GM18505 (cell line): Measurements from ENCODE around the gene FANCE.

Experiments
- ATAC-seq: cut with Tn5 transposase; IDR thresholded peaks from one replicate; pipeline ENCODE4 v1.9.1; 2021; ENCODE audit not compliant: unreplicated experiment
- POLR2A ChIP-seq: IDR thresholded peaks from 4 replicates; pipeline ENCODE4 v1.6.1; 2011; ENCODE audit warnings: borderline replicate concordance; ENCODE audit not compliant: insufficient read depth, insufficient read length; ENCODE audit errors: extremely low read depth

Gene FANCE, protein sequence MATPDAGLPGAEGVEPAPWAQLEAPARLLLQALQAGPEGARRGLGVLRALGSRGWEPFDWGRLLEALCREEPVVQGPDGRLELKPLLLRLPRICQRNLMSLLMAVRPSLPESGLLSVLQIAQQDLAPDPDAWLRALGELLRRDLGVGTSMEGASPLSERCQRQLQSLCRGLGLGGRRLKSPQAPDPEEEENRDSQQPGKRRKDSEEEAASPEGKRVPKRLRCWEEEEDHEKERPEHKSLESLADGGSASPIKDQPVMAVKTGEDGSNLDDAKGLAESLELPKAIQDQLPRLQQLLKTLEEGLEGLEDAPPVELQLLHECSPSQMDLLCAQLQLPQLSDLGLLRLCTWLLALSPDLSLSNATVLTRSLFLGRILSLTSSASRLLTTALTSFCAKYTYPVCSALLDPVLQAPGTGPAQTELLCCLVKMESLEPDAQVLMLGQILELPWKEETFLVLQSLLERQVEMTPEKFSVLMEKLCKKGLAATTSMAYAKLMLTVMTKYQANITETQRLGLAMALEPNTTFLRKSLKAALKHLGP

DNA sequence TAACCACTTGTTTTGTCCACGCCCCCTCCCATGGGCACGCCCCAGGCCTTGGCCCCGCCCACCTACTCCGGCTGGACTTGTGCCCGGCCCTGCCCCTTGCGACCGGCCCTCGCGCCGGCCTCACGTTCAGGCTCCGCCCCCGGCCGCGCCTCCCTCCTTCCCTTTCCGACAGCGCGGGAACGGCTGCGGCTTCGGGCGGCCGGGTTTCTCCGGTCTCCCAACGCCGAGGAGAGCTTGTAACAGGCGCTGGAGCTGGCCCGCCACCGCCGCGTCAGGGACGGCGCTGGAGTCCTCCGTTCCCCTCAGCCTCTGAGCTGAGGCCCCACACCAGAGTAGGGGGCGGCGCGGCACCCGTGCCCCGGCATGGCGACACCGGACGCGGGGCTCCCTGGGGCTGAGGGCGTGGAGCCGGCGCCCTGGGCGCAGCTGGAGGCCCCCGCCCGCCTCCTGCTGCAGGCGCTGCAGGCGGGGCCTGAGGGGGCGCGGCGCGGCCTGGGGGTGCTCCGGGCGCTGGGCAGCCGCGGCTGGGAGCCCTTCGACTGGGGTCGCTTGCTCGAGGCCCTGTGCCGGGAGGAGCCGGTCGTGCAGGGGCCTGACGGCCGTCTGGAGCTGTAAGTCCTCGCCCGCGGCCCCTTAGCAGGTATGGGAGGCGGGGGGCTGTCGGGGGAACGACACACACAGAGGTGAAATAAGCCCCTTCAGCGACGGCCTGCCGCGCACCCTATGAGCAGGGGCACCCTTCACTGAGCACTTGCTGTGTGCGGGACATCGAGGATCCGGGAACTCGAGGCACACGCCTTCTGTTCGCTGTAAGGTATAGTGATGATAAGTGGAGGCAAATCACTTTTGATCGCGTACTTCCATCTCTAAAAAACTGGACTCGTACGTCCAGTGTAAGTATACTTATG, at the start of gene FANCE:
Gene FANCE (plus strand): TSS at position 156 of the 908 bp plus-strand sequence. CDS start 208 bp downstream, at position 364.
- peak; percentile 50 for TF ChIP-seq POLR2A

DNA sequence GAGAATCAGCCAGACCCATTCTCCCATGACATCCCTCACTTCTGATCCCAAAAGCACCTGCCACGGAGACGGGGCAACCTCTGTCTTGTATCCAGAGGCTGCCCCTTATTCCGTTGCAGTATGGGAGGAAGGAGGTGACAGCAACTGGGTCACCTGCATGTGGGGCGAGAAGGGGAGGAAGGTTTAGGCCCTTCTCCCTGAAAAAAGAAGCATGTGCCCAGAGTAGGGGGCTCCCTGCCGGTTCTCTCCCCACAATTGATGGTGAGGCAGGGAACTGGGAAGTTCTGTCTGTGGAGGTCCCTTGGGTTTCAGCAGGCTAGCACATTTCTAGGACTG, 49.3 kb upstream of the FANCE start:
- no peak for TF ChIP-seq POLR2A
- ATAC-seq, result no peak

More for the DNA sequence above, at the start of gene FANCE:
- peak; percentile 85 for ATAC-seq

DNA sequence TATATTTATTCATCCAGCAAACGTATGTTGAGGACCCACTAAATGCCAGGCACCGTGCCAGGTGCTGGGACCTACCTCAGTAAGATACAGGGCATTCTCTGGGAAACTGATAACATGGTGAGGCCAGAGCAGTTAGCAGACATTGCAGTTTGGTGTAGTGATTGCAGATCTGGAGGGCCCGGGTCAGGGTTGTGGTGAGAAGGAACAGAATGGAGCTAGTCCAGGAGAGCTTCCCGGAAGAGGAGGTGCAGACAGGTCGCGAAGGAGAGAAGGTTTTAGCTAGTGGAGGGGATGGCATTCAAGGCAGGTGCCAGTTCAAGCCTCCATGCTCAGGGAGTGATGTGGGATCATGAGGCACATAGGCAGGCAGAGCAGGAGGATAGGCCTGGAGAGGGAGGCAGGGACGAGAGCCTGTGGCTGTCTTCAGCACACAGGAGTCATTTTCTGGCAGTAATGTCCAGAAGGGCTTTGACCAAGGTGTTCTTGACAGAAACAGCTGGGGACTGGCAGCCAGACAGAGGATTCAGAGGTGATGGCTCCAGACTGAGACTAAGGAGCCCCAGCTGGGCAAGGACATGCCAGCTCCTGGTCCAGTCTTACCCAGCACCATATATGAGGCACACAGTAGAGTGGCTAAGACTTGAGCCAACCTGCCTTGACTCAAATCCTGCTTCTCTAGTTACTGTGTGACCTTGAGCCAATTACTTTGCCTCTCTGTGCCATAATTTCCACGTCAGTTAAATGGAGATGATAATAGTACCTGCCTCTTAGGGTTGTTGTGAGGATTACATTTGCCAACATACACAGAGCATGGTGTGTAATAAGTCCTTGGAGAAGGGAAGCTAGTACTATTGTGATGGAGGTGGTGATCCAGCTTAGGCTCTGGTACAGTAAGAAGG, 48.3 kb upstream of the FANCE start:
- ATAC-seq, result no peak
- no peak for TF ChIP-seq POLR2A

DNA sequence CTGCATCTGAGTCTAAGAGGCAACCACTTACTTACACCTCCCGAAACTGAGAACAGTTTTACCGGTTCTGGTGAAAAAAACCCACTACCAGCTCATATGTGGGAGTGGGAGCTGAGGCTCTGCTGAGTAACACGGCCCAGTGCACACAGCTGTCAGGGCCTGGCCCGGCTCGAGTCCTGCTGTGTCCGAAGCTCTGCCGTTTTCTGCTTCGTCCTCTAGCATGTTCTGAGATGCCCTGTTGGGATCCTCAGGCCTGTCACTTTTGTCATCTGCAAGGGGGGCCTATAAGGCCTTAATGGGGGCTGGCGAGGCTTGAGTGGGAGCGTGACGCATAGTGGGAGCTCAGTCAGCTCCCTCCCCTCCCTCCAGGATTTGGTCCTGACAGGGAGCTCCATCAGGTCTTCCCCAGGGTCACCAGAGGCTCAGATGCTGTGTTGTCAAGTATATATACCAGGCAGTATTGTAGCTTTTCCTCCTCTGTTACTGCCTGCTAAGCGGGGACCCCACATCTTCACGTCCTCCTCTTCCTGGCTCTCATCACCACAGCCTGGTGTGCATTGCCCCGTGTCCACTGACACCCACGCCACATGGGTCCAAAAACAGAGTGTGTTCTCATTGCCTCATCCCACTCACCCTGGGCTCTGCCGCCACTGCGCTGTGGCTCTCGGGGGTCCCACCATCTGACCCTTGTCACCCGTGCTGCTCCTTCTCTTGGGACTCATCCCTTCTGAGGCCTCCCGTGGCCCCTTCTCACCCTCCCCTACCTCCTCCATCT, 45.2 kb upstream of the FANCE start:
- TF ChIP-seq POLR2A, result no peak
- no peak for ATAC-seq

DNA sequence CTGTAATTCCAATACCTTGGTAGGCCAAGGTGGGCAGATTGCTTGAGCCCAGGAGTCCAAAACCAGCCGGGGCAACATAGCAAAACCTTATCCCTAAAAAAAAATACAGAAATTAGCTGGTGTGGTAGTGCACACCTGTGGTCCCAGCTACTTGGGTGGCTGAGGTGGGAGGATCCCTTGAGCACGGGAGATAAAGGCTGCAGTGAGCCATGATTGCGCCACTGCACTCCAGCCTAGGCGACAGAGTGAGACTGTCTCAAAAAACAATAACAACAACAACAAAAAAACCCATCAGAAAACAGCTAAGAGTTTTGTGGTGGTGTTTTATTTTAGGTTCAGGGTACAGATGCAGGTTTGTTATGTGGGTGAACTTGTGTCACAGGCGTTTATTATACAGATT, 42.9 kb upstream of the FANCE start:
- no peak for TF ChIP-seq POLR2A
- no peak for ATAC-seq

DNA sequence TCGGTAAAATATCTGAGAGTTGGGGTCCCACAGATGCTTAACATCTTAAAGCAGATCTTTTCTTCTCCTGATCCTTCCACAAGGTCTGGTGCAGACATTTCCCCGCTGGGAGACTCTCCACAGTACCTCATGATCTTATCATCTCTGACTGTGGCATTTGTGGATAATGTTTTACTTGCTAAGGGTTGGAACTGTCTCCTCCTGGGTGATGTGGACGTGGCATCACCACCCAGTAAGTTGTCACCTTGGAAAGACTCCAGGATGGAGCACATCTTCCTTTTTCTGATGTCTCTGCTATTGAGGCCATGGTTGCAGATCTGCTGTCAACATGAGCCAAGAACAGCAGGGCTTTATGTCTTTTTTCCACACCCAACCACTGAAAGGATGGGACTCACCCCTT, 42.0 kb upstream of the FANCE start:
- no peak for TF ChIP-seq POLR2A
- ATAC-seq, result no peak

DNA sequence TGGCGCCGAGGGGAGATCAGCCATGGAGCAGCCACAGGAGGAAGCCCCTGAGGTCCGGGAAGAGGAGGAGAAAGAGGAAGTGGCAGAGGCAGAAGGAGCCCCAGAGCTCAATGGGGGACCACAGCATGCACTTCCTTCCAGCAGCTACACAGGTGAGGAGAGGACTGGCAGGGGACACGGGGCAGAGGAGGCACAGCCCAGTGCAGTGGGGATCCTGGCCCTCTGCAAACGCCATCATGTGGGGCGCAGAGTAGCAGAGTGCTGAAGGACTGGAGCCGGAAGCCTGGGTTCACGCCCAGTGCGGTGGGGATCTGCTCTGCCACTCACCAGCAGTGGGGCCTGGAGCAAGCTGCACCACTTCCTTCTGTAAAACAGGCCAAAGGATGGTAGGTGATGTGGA, 41.1 kb upstream of the FANCE start:
- ATAC-seq, result no peak
- no peak for TF ChIP-seq POLR2A

DNA sequence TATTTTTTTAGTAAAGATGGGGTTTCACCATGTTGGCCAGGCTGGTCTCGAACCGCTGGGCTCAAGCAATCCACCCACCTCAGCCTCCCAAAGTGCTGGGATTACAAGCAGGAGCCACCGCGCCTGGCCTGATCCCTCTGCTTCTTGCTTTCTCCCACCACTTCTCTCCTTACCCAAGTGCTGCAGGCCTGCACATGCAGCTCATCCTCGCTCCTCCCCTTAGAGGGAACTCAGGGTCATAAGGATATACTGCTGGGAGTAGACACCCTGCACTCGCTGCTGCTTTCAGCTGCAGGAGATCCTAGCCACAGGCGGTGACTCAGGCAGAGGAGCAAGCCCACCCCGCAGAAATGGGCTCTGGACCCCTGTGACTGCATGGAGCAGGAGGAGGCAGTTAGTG, 40.0 kb upstream of the FANCE start:
- TF ChIP-seq POLR2A, result no peak
- no peak for ATAC-seq

DNA sequence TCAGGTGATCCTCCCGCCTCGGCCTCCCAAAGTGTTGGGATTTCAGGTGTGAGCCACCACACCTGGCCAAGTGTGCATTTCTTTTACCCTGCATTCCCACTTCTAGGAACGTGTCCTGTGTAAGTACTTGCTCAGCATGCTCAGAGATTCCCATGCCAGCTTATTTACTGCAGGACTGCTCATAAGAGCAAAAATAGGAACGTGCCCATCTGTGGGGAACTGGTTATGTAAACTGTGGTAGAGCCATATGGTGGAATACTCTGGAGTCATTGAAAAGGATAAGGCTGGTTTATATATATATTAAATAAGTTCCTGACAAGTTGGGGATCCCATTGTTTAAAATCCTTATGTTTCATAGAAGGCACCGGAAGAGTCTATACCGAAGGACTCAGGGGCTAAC, 38.2 kb upstream of the FANCE start:
- no peak for ATAC-seq
- TF ChIP-seq POLR2A, result no peak

DNA sequence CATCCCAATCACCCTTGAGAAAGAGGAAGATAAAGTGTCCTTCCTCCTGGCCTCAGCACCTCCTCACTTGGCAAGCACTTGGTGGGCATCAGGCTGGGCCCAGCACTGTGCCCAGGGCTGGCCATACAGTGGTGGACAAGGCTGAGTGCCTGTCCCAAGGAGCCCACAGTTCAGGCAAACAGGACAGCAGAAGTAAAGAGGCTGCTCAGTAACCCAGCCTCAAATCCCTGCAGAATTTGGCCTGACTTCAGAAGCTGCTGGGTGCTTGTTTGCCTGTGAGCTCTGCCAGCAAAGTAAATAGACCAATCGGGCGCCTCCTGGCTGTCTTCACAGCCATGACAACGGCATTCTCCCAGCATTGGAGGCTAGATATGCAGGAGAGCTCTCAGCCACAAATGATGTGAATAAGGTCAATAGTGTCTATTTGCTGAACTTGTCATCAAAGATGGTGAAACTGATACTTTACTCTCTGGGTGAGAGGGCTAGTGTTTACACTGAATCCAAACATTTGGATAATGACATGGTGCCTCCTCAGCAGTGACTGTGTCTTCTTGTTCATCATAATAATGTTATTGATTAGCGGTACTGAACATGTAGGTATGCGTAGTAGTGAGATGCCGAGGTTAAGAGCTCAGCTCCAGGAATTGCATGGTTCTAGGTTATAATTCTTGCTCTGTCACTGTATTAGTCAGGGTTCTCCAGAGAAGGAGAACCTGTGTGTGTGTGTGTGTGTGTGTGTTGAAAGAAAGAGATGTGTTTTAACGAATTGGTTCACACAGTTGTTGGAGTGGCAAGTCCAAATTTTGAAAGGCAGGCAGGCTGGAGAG, 36.9 kb upstream of the FANCE start:
- no peak for TF ChIP-seq POLR2A
- no peak for ATAC-seq

DNA sequence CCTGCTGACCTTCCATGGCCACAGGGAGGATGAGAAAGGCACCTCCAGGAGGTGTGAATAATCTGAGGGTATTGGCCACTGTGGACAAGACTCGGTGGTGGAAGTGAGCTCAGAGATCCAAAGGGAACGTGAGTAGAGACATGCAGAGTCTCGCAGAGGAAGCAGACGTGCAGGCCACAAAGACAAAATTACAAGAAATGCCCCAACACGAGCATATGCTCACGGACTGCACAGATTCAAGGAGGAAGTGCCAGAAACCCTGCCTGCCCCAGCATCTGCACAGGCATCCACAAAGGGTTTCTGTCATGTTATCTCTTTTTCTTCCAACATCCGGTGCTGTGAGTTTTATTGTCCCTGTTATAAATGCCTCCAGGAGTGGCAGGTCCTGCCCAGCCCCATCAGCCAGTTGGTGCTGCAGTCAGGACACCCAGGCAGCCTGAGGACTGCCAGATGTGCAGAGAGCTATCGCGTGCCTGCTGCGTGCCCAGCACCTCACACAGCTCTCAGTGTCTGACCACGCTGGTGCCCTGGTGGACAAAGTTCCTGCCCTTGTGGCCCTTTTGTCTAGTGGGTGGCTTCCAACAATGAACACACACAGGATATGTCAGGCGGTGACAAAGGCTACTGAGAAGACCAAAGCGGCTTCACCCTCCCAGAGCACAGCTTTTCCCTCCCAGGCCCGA, 34.0 kb upstream of the FANCE start:
- no peak for ATAC-seq
- no peak for TF ChIP-seq POLR2A

DNA sequence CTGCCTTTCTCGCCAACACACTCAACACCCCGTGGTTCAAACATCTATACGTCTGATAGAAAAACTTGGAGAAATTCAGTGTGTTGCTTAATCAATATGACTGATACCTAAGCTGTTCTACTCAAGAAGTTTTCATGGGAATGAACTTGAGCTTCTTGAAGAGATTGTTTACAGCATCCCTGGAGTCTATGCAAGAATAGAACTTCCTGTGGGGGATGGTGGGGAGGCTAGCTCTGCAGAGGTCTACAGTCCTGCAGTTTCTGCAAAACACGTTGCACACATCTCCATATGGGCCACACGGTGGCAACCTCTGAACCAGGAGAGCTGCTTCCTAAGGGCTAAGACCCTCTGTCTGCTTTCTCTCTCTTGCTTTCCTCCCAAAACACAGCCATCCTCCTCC, 32.7 kb upstream of the FANCE start:
- ATAC-seq, result no peak
- no peak for TF ChIP-seq POLR2A

DNA sequence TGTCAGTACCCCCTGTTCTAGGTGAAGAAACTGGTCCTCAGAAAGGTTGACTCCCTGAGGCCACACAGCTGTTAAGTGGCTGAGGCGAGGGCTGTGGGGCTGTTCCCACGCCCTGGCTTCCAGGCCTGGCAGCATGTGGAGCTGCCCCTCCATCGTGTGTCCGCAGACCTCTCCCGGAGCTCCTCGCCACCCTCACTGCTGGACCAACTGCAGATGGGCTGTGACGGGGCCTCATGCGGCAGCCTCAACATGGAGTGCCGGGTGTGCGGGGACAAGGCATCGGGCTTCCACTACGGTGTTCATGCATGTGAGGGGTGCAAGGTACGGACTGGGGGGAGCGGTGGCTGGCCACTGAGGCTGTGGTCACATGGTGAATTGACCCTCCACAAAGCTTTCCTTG, 32.2 kb upstream of the FANCE start:
- no peak for ATAC-seq
- TF ChIP-seq POLR2A, result no peak
